DMS153 treated with DMSO at 0.1 percent for 48 hours (cell line): Measurements from ENCODE around the gene SLC16A12.
"Not testable (repeated sequence)": the region's sequence is repeated elsewhere in the genome, so short reads cannot be mapped to it uniquely, and the experiment has no call there.

Experiments
- DNase-seq: peaks from one replicate; lab custom pipeline; 2025; ENCODE audit not compliant: unreplicated experiment; lab: John Stamatoyannopoulos, UW

The SLC16A12 gene

GRCh38 chr10:89427629-89428028 lies 107.8 kb downstream of the SLC16A12 start:
- DNase-seq, result no peak

DNA sequence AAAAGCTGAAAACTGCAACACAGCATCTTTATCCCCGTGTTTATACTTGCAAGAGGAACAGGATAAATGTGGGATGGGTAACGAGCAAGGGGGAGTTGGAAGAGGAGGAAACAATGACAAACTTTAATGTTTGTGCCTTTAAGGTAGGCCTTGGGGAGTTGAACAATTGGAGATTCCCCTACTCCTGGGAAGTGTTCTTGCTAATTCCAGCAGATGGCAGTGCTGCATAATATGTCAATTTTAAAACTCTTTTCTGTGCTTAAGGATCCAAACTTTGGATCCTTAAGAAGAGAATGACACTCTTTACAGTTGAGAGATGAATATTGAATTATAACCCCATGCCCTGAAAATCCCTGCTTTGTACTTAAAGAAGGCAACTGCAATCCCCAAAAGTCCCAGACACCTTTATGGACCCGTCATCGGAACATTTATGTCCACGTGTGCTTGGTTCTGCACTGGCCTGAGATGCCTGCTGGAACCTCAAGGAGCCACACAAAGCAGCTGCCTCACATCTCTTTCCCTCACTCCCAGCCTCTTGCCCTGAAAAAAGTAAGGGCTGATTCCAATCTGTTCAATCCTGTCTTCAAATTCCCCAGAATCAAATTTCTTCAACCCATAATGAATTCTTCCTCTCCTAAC lies 109.0 kb downstream of the SLC16A12 start:
- peak; percentile 47 for DNase-seq

DNA sequence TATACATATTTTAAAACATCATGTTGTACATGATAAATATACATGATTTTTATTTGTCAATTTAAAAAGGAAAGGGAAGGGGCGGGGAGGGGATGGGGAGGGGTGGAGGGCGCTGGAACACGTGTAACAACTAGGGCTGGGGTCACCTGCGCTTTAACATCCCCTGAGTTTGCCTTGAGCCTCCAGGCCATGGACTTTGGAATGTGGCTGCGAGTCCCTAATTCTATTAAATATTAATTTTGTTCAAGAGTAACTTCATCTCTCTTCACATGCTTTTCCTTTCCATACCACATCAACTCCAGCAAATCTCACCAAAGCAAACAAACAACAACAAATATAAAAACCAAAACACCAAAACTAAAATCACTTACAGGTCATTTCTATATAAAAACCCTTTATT lies 110.4 kb downstream of the SLC16A12 start:
- DNase-seq, result no peak

DNA sequence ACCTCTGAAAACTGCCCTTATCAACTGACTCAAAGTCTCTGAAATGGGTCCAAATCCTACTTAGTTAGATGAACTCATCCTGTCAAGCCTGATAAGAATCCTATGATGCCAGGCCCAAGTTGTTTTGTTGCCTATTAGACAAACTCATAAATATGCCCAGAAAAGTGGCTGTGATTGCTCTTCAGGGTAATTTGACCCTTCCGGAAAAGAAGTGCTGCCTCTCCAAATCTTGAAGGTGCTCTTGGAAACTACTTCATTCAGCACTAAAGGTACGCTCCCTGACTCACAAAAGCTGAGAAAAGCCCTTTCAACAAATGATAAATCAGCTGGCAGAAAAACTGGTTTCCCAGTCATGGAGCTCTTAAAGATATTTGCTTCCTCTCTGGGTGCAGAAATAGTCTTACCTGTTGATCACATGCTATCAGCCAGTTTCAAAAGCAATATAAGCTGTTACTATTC lies 114.3 kb downstream of the SLC16A12 start:
- DNase-seq, result no peak

DNA sequence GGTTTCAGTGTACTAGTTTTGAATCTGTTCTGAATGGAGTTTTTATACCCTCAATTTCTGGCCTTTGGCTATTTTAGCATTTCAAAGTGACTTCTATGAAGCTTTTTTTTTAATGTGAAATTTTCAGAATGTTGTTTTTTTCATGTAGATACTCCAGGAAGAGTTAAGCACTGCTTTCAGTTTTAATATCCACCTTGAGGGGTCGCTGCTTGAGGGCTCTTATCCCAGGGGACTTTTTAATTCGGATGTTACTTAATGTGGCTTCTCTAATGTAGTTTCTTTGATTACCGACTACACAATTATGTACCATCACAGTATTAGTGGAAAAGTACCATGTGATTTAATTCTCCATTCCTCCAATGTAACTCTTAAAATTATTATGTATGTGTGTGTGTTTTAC lies 115.8 kb downstream of the SLC16A12 start:
- no peak for DNase-seq

DNA sequence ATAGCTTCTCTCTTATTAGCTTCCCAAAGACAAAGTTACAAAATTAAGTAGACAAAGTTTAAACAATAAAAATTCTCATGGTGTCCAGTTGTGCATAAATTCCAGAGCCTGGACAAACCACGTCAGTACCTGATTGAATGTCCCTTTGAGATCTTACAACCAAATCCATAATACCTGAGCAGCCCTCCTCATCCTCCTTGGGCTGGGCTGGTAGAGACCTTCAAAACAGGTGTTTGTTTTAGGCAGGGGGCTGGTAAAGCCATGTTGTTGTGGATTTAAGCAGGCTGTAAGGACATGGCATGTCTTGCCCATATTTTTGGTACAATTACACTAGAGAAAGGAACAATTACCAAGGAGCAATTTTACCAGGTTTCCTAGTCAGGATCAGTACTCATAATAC lies 118.9 kb downstream of the SLC16A12 start:
- DNase-seq, result no peak

DNA sequence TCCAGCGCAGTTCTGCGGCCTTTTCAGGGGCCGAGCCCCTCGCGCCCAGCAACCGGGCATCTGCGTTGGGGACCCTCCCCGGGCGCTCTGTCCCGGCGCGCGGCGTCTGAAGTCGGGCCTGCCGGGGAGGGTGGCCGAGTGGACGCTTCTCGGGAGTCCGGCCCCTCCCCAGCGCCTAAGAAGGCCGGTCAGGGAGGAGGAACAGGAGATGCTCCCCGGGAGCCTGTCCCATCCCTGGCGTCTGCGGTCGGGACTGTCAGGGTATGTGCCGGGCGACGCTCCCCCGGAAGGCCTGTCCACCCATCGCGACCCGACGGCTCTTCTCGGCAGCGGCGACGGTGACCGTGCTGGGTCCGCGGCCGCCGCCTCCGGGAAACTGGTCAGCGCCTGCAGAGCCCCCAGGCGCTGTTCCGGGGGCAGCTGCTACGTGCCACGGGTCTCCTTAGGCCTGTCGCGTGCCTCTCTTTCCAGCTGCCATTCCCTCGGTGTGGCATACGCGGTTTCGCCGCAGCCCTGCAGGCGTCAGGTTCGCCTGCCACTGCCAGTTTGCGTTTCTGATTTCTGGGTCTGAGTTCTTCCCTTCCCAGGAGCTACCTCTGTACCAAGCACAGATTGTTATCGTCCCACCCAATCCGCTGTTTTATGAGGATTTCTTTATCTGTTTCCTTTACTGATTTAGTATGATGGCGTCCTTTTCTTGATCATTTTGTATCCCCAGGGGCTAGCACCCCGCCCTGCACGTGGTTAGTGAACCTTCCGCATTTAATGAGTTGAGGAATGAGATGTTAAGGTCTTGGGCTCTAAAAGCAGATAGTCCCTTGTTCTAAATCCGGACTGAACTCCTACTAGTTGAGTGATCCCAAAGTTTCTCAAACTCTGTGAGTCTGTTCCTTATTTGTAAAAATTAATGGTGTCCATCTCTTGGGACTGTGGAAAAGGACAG lies 120.2 kb downstream of the SLC16A12 start:
- DNase-seq, result peak; percentile 25

DNA sequence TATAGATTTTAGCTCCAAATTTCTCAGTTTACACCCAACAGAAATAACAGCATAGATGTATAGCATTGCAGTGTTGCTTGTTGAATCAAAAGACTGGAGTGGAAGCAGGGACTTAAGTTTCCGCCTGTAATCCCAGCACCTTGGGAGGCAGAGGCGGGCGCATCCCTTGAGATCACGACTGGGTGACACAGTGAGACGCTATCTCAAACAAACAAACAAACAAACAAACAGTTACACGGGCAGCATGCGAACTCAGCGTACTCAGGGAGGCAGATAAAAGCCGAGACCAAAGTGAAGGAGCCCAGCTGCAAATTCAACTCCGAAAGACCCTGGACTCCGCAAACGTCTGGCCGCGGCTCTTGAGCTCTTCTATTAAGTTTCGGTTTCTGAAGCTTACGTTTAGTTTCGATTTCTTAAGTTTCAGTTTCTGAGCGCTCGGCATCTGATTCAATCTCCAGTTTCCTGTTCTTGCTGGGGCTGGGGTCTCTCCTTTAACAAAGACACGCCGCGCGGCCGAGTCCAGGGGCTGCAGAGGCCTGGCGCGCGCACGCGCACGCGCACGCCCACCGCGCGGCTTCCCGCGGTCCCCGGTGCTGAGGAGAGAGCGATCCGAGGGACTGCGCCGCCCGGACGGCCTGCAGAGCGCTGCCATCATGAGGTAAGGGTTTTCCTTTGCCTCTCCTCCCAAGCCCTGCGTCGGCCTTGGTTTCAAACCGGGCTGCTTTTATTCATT lies 121.1 kb downstream of the SLC16A12 start, which contains the start of gene IFIT5:
IFIT5 (plus strand) TSS at position 423 of the 733 bp plus-strand sequence; CDS start at position 654, 231 bp downstream.
- peak; percentile 80 for DNase-seq

DNA sequence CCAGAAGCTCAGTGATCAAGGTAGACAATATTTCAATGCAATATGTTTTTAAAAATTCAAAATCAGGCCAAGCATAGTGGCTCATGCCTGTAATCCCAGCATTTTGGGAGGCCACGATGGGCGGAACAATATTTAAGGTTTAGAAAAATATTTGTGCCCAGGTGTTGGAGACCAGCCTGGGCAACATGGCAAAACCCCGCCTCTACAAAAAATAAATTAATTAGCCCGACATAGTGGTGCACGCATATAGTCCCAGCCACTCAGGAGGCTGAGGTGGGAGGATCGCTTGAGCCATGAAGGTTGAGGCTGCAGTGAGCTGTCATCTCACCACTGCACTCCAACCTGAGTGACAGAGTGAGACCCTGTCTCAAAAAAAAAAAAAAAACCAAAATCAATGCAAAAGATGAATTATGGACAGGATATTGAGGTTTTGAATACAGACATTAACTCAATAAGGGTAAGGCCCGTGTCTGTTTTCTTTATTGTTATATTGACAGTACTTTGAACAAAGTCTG lies 121.9 kb downstream of the SLC16A12 start:
- no peak for DNase-seq

DNA sequence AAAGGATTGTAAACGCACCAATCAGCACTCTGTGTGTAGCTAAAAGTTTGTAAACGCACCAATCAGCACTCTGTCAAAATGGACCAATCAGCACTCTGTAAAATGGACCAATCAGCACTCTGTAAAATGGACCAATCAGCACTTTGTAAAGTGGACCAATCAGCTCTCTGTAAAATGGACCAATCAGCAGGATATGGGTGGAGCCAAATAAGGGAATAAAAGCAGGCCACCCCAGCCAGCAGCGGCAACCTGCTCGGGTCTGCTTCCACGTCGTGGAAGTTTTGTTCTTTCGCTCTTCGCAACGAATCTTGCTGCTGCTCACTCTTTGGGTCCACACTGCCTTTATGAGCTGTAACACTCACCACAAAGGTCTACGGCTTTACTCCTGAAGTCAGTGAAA lies 123.1 kb downstream of the SLC16A12 start:
- not testable (repeated sequence) for DNase-seq

DNA sequence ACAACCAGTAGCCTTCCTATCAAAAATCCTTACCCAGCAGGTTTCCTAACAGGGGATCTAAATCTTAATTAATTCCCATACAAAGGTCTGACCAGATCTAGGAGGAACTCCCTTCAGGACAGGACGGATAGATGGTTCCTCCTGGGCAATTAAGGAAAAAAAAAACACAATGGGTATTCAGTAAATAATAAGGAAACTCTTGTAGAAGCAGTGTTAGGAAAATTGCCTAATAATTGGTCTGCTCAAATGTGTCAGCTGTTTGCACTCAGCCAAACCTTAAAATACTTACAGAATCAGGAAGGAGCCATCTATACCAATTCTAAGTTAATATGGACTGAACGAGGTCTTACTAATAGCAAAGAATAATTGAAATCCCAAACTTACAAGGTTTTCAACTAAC lies 124.3 kb downstream of the SLC16A12 start:
- not testable (repeated sequence) for DNase-seq

DNA sequence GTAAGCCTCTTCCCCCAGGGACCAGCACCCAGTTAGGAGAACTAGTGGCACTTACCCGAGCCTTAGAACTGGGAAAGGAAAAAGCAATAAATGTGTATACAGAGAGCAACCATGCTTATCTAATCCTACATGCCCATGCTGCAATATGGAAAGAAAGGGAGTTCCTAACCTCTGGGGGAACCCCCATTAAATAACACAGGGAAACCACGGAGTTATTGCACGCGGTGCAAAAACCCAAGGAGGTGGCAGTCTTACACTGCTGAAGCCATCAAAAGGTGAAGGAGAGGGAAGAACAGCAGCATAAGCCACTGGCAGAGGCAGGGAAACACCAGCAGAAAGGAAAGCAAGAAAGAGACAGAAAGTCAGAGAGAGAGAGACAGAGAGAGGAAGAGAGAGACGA lies 124.8 kb downstream of the SLC16A12 start:
- DNase-seq, result not testable (repeated sequence)

DNA sequence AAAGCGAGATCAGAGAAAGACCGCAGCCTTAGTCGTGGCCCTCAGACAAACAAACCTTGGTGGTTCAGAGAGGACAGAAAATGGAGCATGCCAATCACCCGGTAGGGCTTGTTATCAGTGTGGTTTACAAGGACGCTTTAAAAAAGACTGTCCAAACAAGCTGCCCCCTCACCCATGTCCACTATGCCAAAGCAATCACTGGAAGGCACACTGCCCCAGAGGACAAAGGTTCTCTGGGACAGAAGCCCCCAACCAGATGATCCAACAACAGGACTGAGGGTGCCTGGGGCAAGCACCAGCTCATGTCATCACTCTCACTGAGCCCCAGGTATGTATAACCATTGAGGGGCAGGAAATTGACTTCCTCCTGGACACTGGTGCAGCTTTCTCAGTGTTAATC lies 126.1 kb downstream of the SLC16A12 start:
- DNase-seq, result not testable (repeated sequence)

DNA sequence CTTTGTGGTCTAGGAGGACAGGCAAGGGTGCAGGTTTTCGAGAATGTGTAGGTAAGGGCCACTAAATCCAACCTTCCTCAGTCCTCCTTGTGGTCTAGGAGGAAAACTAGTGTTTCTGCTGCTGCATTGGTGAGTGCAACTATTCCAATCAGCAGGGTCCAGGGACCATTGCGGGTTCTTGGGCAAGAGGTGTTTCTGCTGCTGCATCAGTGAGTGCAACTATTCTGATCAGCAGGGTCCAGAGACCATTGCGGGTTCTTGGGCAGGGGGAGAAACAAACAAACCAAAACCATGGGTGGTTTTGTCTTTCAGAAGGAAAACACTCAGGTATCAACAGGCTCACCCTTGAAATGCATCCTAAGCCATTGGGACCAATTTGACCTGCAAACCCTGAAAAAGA lies 127.6 kb downstream of the SLC16A12 start:
- not testable (repeated sequence) for DNase-seq

GRCh38 chr10:89406178-89406577 lies 129.2 kb downstream of the SLC16A12 start:
- not testable (repeated sequence) for DNase-seq

DNA sequence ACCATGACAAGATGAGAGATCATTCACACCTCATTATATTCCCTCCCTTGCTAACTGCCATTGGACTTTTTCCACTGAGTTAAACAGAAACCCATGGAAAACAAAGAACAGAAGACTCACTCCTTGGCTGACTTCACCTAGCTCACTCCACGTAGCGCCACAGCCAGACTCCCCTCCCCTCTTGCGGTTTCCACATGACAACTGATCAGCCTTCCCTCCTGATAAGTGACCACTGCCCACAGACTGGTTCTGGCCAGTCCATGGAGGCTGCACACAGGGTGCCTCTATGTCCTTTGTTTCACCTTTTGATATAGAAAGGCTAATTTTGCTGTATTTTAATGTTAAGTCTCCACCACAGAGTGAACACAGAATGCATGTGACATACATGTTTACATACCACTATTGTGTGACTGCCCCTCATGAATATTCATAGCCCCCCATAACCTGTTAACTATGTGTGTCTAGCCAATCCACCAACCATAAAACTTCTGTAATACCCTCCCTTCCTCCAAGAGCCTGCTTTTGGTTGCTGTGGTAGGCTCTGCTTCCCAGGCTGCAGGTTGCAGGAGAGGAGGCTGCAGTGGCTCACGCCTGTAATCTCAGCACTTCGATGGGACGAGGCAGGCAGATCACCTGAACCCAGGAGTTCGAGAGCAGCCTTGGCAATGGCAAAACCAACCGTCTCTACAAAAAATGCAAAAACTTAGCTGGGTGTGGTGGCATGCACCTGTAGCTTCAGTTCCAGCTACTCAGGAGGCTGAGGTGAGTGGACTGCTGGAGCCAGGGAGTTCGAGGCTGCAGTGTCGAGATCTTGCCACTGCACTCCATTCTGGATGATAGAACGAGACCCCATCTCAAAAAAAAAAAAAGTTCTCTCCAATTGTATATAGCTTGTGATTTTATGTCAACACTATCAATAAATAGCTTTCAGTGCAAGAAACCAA lies 131.0 kb downstream of the SLC16A12 start:
- no peak for DNase-seq

- no peak for DNase-seq
Measured at GRCh38 chr10:89403043-89403442, 132.4 kb downstream of the SLC16A12 start.

- DNase-seq, result no peak
Measured at GRCh38 chr10:89399956-89400355, 135.4 kb downstream of the SLC16A12 start.

- no peak for DNase-seq
Measured at GRCh38 chr10:89398003-89398749, 137.2 kb downstream of the SLC16A12 start.
